HuH-7 (cell line): ENCODE data around the gene NSMCE4A.
"Not testable (repeated sequence)": the region's sequence is repeated elsewhere in the genome, so short reads cannot be mapped to it uniquely, and the experiment has no call there.

Experiments used
- DNase-seq: peaks from one replicate; pipeline ENCODE4 v3.0.0; 2011; ENCODE audit warnings: low spot score

The NSMCE4A gene

GRCh38 chr10:121974535-121975294 is at the start of gene NSMCE4A:
Gene NSMCE4A, minus strand, starts transcription at chr10:121975217. Its CDS starts 52 bp downstream, at chr10:121975165.
- peak; percentile 61 for DNase-seq

GRCh38 chr10:122023257-122023656 is 48.2 kb upstream of the NSMCE4A start:
- not testable (repeated sequence) for DNase-seq

GRCh38 chr10:122022276-122022675 is 47.3 kb upstream of the NSMCE4A start:
- DNase-seq, result no peak

GRCh38 chr10:122021828-122022227 is 46.8 kb upstream of the NSMCE4A start:
- no peak for DNase-seq

- no peak for DNase-seq
Observed at GRCh38 chr10:122021379-122021778, 46.4 kb upstream of the NSMCE4A start.

GRCh38 chr10:122020226-122020625 is 45.2 kb upstream of the NSMCE4A start:
- no peak for DNase-seq

GRCh38 chr10:122019414-122019975 is 44.5 kb upstream of the NSMCE4A start:
- DNase-seq, result peak; percentile 47

GRCh38 chr10:122018951-122019413 is 44.0 kb upstream of the NSMCE4A start:
- DNase-seq, result peak; percentile 40

GRCh38 chr10:122018491-122018890 is 43.5 kb upstream of the NSMCE4A start:
- no peak for DNase-seq

GRCh38 chr10:122017926-122018325 is 42.9 kb upstream of the NSMCE4A start:
- not testable (repeated sequence) for DNase-seq

GRCh38 chr10:122014652-122015248 is 39.7 kb upstream of the NSMCE4A start:
- no peak for DNase-seq

GRCh38 chr10:122013311-122013780 is 38.3 kb upstream of the NSMCE4A start:
- DNase-seq, result no peak

GRCh38 chr10:122012731-122013130 is 37.7 kb upstream of the NSMCE4A start:
- no peak for DNase-seq

- no peak for DNase-seq
Observed at GRCh38 chr10:122010405-122011050, 35.5 kb upstream of the NSMCE4A start.

GRCh38 chr10:122007415-122007814 is 32.4 kb upstream of the NSMCE4A start:
- no peak for DNase-seq

GRCh38 chr10:122001698-122002097 is 26.7 kb upstream of the NSMCE4A start:
- no peak for DNase-seq

- DNase-seq, result no peak
Observed at GRCh38 chr10:121999301-121999700, 24.3 kb upstream of the NSMCE4A start.

GRCh38 chr10:121998462-121998861 is 23.4 kb upstream of the NSMCE4A start:
- DNase-seq, result no peak

GRCh38 chr10:121994429-121994941 is 19.5 kb upstream of the NSMCE4A start:
- no peak for DNase-seq

- not testable (repeated sequence) for DNase-seq
Observed at GRCh38 chr10:121991727-121992126, 16.7 kb upstream of the NSMCE4A start.

GRCh38 chr10:121990015-121990677 is 15.1 kb upstream of the NSMCE4A start:
- DNase-seq, result no peak
